HepG2 (cell line): ENCODE data around the gene KLF18. TPM values are rescaled to one million over a fixed set of nuclear protein-coding genes. Genes with fewer than 3 reads are reported as not detected.
"Not testable (repeated sequence)": the region's sequence is repeated elsewhere in the genome, so short reads cannot be mapped to it uniquely, and the experiment has no call there.

Experiments
- ATAC-seq: fragments of 200-7000 bp; cut with Tn5 transposase; 3 replicates; pipeline ENCODE4 v1.9.1; 2020; ENCODE audit warnings: mild to moderate bottlenecking, moderate library complexity
- BruUV-seq: library from RNA; stranded (reverse); fragments of 400-500 nt; replicated peaks from 2 replicates; lab custom pipeline; 2021; lab: Mats Ljungman, UMichigan
- CTCF ChIA-PET: fragments of 300-600 bp; formaldehyde crosslinking; extraction: SDS; loops from one replicate; lab custom pipeline; 2021; ENCODE audit warnings: low total read pairs, inconsistent platforms, low intra/inter-chr PET ratio; lab: Yijun Ruan, JAX
- POLR2A ChIA-PET: fragments of 350-600 bp; sonication (Branson Sonifier 250); formaldehyde crosslinking; loops from one replicate; lab custom pipeline; 2020; ENCODE audit warnings: antibody characterized with exemption, inconsistent platforms; lab: Yijun Ruan, JAX
- DNase-seq: peaks from one replicate; pipeline ENCODE4 v3.0.0-alpha.2; 2015; ENCODE audit warnings: low spot score
- FAIRE-seq: peaks from 3 replicates; lab custom pipeline; 2011; peaks lifted over from hg19 to GRCh38; lab: Jason Lieb, UNC
- H2AFZ ChIP-seq: one replicate; pipeline ENCODE4 v1.6.1; 2011; ENCODE audit warnings: low read length, inconsistent platforms
- H3K27ac ChIP-seq: fragments of 300-600 bp; 3 replicates; pipeline ENCODE4 v1.8.0; 2011; ENCODE audit warnings: mixed run types, mild to moderate bottlenecking, mixed read lengths, low read length, inconsistent platforms; ENCODE audit not compliant: insufficient read depth; ENCODE audit errors: extremely low read length
- H3K27me3 ChIP-seq, 2 experiments: fragments of 200-600 bp in 1 of 2; 2 replicates in 1 of 2; 3 replicates in 1 of 2; pipeline versions ENCODE4 v1.6.0 to v1.8.0; 2011; ENCODE audit warnings: low read length in 2 of 2, mild to moderate bottlenecking in 2 of 2, moderate library complexity in 2 of 2, inconsistent platforms in 1 of 2; ENCODE audit not compliant: insufficient read depth in 2 of 2, control insufficient read depth in 1 of 2
- H3K36me3 ChIP-seq, 2 experiments: fragments of 200-600 bp in 1 of 2; replicated peaks in 1 of 2; 2 replicates in 1 of 2; 3 replicates in 1 of 2; pipeline versions ENCODE4 v1.5.1 to v1.8.0; 2011; ENCODE audit warnings: low read length in 2 of 2, inconsistent platforms in 1 of 2; ENCODE audit not compliant: insufficient read depth in 2 of 2, control insufficient read depth in 1 of 2
- H3K4me1 ChIP-seq: 2 replicates; pipeline ENCODE4 v1.5.1; 2012; ENCODE audit warnings: low read length, inconsistent platforms; ENCODE audit not compliant: insufficient read depth
- H3K4me2 ChIP-seq: 2 replicates; pipeline ENCODE4 v1.6.0; 2011; ENCODE audit warnings: low read depth, low read length, inconsistent platforms
- H3K4me3 ChIP-seq, 3 experiments: fragments of 200-600 bp in 1 of 3; sonication (generic), shearing (Covaris generic) in 1 of 3; replicated peaks in 1 of 3; 2 replicates each; pipeline ENCODE4 v1.5.1; 2011 to 2016; ENCODE audit warnings: low read length in 3 of 3, inconsistent platforms in 2 of 3, low read depth in 2 of 3, mild to moderate bottlenecking in 2 of 3, control low read depth in 1 of 3, mixed read lengths in 1 of 3; ENCODE audit not compliant: insufficient read depth in 1 of 3
- H3K79me2 ChIP-seq: one replicate; pipeline ENCODE4 v1.6.1; 2011; ENCODE audit warnings: low read length, inconsistent platforms; ENCODE audit not compliant: insufficient read depth
- H3K9ac ChIP-seq: 2 replicates; pipeline ENCODE4 v1.6.0; 2011; ENCODE audit warnings: mild to moderate bottlenecking, low read depth, low read length, inconsistent platforms; ENCODE audit not compliant: insufficient read depth
- H3K9me3 ChIP-seq: 2 replicates; pipeline ENCODE4 v1.5.1; 2012; ENCODE audit warnings: mild to moderate bottlenecking, low read length
- H4K20me1 ChIP-seq: 2 replicates; pipeline ENCODE4 v1.6.0; 2011; ENCODE audit warnings: inconsistent platforms, mild to moderate bottlenecking, low read length, moderate library complexity; ENCODE audit not compliant: insufficient read depth
- HES4 ChIP-seq: sonication (generic); formaldehyde crosslinking; IDR thresholded peaks from 2 replicates; pipeline ENCODE4 v1.9.0; 2021; ENCODE audit warnings: mild to moderate bottlenecking, missing genetic modification reagents, borderline replicate concordance
- KDM5B ChIP-seq: sonication (generic); formaldehyde crosslinking; IDR thresholded peaks from 2 replicates; pipeline ENCODE4 v1.4.0; 2020; ENCODE audit warnings: missing genetic modification reagents, mild to moderate bottlenecking, borderline replicate concordance
- KLF9 ChIP-seq: IDR thresholded peaks from 2 replicates; pipeline ENCODE4 v1.6.1; 2016; ENCODE audit warnings: low read depth
- RELA ChIP-seq: sonication (generic); formaldehyde crosslinking; IDR thresholded peaks from 2 replicates; pipeline ENCODE4 v1.4.0; 2020; ENCODE audit warnings: missing genetic modification reagents
- SKIL ChIP-seq: sonication (generic); formaldehyde crosslinking; IDR thresholded peaks from 2 replicates; pipeline ENCODE4 v1.8.0; 2022; ENCODE audit warnings: missing genetic modification reagents, mild to moderate bottlenecking, moderate library complexity, borderline replicate concordance
- TAF15 ChIP-seq: fragments of 200-400 bp; formaldehyde crosslinking; IDR thresholded peaks from one replicate; pipeline ENCODE4 v1.6.1; 2018; ENCODE audit warnings: mild to moderate bottlenecking, low read depth, low read length; ENCODE audit not compliant: poor library complexity, severe bottlenecking
- ZNF18 ChIP-seq: sonication (generic); formaldehyde crosslinking; IDR thresholded peaks from 2 replicates; pipeline ENCODE4 v1.8.0; 2022; ENCODE audit warnings: mild to moderate bottlenecking, missing genetic modification reagents; ENCODE audit not compliant: insufficient replicate concordance
- ZNF230 ChIP-seq: sonication (generic); formaldehyde crosslinking; IDR thresholded peaks from 2 replicates; pipeline ENCODE4 v1.4.0; 2020; ENCODE audit warnings: mild to moderate bottlenecking, missing genetic modification reagents
- ZNF30 ChIP-seq: sonication (generic); formaldehyde crosslinking; IDR thresholded peaks from 2 replicates; pipeline ENCODE4 v1.5.0; 2020; ENCODE audit warnings: mild to moderate bottlenecking, missing genetic modification reagents
- ZNF441 ChIP-seq: sonication (generic); formaldehyde crosslinking; IDR thresholded peaks from 2 replicates; pipeline ENCODE4 v1.7.0; 2021; ENCODE audit warnings: missing genetic modification reagents, borderline replicate concordance
- ZNF547 ChIP-seq: sonication (generic); formaldehyde crosslinking; IDR thresholded peaks from 2 replicates; pipeline ENCODE4 v1.5.1; 2020; ENCODE audit warnings: mild to moderate bottlenecking, missing genetic modification reagents
- ZNF678 ChIP-seq: sonication (generic); formaldehyde crosslinking; IDR thresholded peaks from 2 replicates; pipeline ENCODE4 v1.4.0; 2020; ENCODE audit warnings: mild to moderate bottlenecking, missing genetic modification reagents
- WGBS: methylation state at CpG from one replicate; pipeline ENCODE4 v1.1.6; 2017; ENCODE audit warnings: low lambda C conversion rate; 5-methylcytosine and 5-hydroxymethylcytosine counted together
- in situ Hi-C: cut with HindIII; loops from 2 replicates; pipeline ENCODE4 v1.10.0; 2017; ENCODE audit warnings: low pct_unique_long_range_greater_than_20kb; ENCODE audit not compliant: extremely low pct_ligation_motif_present
- intact Hi-C: fragments of 100-400 bp; cut with micrococcal nuclease; formaldehyde crosslinking; loops from one replicate; pipeline ENCODE4 v1.10.0; 2022; ENCODE audit not compliant: unreplicated experiment
- polyA plus RNA-seq, 8 experiments: library from polyadenylated mRNA; depleted of rRNA in 3 of 8; stranded (reverse) in 7 of 8; unstranded in 1 of 8; fragments of >200 nt; fragmentation: Illumina TruSeq in 4 of 8; extraction: Trizol in 4 of 8; gene quantifications; 2 replicates each; pipeline versions ENCODE4 v1.2.1 to v1.2.3, GENCODE V29; 2011 to 2016; ENCODE audit warnings: low read depth in 4 of 8, missing spikeins in 1 of 8, mixed read lengths in 1 of 8; ENCODE audit not compliant: insufficient read depth in 1 of 8
- total RNA-seq, 5 experiments: library from RNA; depleted of rRNA; stranded (reverse); fragments of >200 nt; fragmentation: Illumina TruSeq; extraction: Trizol; gene quantifications; 2 replicates each; pipeline ENCODE4 v1.2.3, GENCODE V29; 2016; ENCODE audit warnings: low read depth in 1 of 5

Gene KLF18
- total and polyA plus RNA-seq, 2 of the 13 experiments (the other 11 are each of a cell fraction or from before 2014, with no cell fraction given): not detected

GRCh38 chr1:44144962-44145756 is 3.7 kb upstream of the KLF18 start (continued):
- TF ChIP-seq ZNF547 (CRISPR knock-in tag) (no peak), ZNF30 (CRISPR knock-in tag) (no peak)

- POLR2A ChIA-PET, intact Hi-C loops, H3K79me2 ChIP-seq, H3K9ac ChIP-seq, DNase-seq, H3K27ac ChIP-seq, ATAC-seq, H3K4me3 ChIP-seq, H3K36me3 ChIP-seq, H2AFZ ChIP-seq, H3K9me3 ChIP-seq, H3K4me2 ChIP-seq, CTCF ChIA-PET, H4K20me1 ChIP-seq, H3K4me1 ChIP-seq, BruUV-seq, in situ Hi-C loops, H3K27me3 ChIP-seq, FAIRE-seq: not testable (repeated sequence)
- no CpG with 5 or more reads among the region's 8 CpGs for WGBS
Measured at GRCh38 chr1:44139565-44139964, 1.9 kb downstream of the KLF18 start.

GRCh38 chr1:44138239-44138638 is 3.2 kb downstream of the KLF18 start:
- Histone ChIP-seq H4K20me1 (no peaks in the 10 kb centered on the region), H3K4me3 (no peak overlapping the region), H2AFZ (no peak overlapping the region), H3K27ac (no peak overlapping the region), H3K9me3 (no peaks in the 10 kb centered on the region), H3K36me3 (no peaks in the 10 kb centered on the region), H3K79me2 (no peaks in the 10 kb centered on the region), H3K4me1 (no peaks in the 10 kb centered on the region), H3K9ac (no peak overlapping the region), H3K4me2 (no peak overlapping the region), H3K27me3 (peaks cover 1 to 13% of the 10 kb centered on the region in 2 experiments; a peak in 4 of 5 replicates)
- in situ Hi-C loops (no loop called here), intact Hi-C loops (no loop called here)
- WGBS: 8% methylated on average over 3 of the region's 3 CpGs
- FAIRE-seq (no peak), ATAC-seq (no peak), DNase-seq (no peak)
- CTCF ChIA-PET: no interaction called here
- no TSS peak for BruUV-seq
- POLR2A ChIA-PET: no interaction called here
- TF ChIP-seq ZNF678 (CRISPR knock-in tag) (no peak), TAF15 (no peak), ZNF230 (CRISPR knock-in tag) (no peak), HES4 (CRISPR knock-in tag) (no peak), ZNF18 (CRISPR knock-in tag) (no peak), SKIL (CRISPR knock-in tag) (no peak), ZNF441 (CRISPR knock-in tag) (no peak), KDM5B (no peak), RELA (CRISPR knock-in tag) (no peak), KLF9 (CRISPR knock-in tag) (no peak)
